SK-N-SH (cell line): ENCODE measurements around the gene PIEZO2.

Experiments
- ELF1 ChIP-seq: IDR thresholded peaks from 2 replicates; pipeline ENCODE4 v1.4.0; 2012
- EP300 ChIP-seq, 2 experiments: IDR thresholded peaks; 2 replicates each; pipeline versions ENCODE4 v1.4.0 to v1.6.1; 2012; ENCODE audit warnings: borderline replicate concordance in 1 of 2, low read depth in 1 of 2, low read length in 1 of 2
- POLR2AphosphoS5 ChIP-seq: IDR thresholded peaks from 2 replicates; pipeline ENCODE4 v1.6.1; 2012; ENCODE audit warnings: low read depth, low read length
- RCOR1 ChIP-seq: fragments of 150-350 bp; IDR thresholded peaks from 2 replicates; pipeline ENCODE4 v1.6.1; 2017; ENCODE audit warnings: antibody characterized with exemption, low read length
- YY1 ChIP-seq: IDR thresholded peaks from 2 replicates; pipeline ENCODE4 v1.4.0; 2012; ENCODE audit warnings: low read depth, mild to moderate bottlenecking
- TF ChIP-seq, protein P1 (sequence below): fragments of 200-600 bp; sonication (generic); IDR thresholded peaks from 2 replicates; pipeline ENCODE4 v1.6.1; 2017; ENCODE audit warnings: antibody characterized with exemption, mild to moderate bottlenecking, moderate library complexity
- TF ChIP-seq, protein P2 (sequence below): IDR thresholded peaks from 2 replicates; pipeline ENCODE4 v1.4.0; 2012; ENCODE audit warnings: low read depth, borderline replicate concordance
- TF ChIP-seq, protein P3 (sequence below): fragments of 150-350 bp; IDR thresholded peaks from 2 replicates; pipeline ENCODE4 v1.6.1; 2016; ENCODE audit warnings: mild to moderate bottlenecking, low read depth, low read length

GRCh38 chr18:11009869-11010268 is 139.5 kb downstream of the PIEZO2 start:
- TF ChIP-seq, protein P1, sequence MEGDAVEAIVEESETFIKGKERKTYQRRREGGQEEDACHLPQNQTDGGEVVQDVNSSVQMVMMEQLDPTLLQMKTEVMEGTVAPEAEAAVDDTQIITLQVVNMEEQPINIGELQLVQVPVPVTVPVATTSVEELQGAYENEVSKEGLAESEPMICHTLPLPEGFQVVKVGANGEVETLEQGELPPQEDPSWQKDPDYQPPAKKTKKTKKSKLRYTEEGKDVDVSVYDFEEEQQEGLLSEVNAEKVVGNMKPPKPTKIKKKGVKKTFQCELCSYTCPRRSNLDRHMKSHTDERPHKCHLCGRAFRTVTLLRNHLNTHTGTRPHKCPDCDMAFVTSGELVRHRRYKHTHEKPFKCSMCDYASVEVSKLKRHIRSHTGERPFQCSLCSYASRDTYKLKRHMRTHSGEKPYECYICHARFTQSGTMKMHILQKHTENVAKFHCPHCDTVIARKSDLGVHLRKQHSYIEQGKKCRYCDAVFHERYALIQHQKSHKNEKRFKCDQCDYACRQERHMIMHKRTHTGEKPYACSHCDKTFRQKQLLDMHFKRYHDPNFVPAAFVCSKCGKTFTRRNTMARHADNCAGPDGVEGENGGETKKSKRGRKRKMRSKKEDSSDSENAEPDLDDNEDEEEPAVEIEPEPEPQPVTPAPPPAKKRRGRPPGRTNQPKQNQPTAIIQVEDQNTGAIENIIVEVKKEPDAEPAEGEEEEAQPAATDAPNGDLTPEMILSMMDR: no peak
- TF ChIP-seq YY1 (no peak), EP300 (IDR thresholded peaks at IDR 0.05; ENCODE audit: borderline replicate concordance in 1 of 2, low read depth in 1 of 2, low read length in 1 of 2) (no peak), ELF1 (no peak), POLR2AphosphoS5 (no peak), RCOR1 (no peak)
- TF ChIP-seq, protein P2, sequence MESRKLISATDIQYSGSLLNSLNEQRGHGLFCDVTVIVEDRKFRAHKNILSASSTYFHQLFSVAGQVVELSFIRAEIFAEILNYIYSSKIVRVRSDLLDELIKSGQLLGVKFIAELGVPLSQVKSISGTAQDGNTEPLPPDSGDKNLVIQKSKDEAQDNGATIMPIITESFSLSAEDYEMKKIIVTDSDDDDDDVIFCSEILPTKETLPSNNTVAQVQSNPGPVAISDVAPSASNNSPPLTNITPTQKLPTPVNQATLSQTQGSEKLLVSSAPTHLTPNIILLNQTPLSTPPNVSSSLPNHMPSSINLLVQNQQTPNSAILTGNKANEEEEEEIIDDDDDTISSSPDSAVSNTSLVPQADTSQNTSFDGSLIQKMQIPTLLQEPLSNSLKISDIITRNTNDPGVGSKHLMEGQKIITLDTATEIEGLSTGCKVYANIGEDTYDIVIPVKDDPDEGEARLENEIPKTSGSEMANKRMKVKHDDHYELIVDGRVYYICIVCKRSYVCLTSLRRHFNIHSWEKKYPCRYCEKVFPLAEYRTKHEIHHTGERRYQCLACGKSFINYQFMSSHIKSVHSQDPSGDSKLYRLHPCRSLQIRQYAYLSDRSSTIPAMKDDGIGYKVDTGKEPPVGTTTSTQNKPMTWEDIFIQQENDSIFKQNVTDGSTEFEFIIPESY: no peak
- TF ChIP-seq, protein P3, sequence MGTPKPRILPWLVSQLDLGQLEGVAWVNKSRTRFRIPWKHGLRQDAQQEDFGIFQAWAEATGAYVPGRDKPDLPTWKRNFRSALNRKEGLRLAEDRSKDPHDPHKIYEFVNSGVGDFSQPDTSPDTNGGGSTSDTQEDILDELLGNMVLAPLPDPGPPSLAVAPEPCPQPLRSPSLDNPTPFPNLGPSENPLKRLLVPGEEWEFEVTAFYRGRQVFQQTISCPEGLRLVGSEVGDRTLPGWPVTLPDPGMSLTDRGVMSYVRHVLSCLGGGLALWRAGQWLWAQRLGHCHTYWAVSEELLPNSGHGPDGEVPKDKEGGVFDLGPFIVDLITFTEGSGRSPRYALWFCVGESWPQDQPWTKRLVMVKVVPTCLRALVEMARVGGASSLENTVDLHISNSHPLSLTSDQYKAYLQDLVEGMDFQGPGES: no peak
